GM19452 (cell line): ENCODE measurements around the gene SUSD6.
A peak's percentile ranks its signal among the peaks of the same experiment; 100 is the strongest.
"Not testable (repeated sequence)": the region's sequence is repeated elsewhere in the genome, so short reads cannot be mapped to it uniquely, and the experiment has no call there.

ENCODE experiments used
- ATAC-seq: cut with Tn5 transposase; IDR thresholded peaks from one replicate; pipeline ENCODE4 v1.9.1; 2021; ENCODE audit not compliant: unreplicated experiment

The SUSD6 gene

DNA sequence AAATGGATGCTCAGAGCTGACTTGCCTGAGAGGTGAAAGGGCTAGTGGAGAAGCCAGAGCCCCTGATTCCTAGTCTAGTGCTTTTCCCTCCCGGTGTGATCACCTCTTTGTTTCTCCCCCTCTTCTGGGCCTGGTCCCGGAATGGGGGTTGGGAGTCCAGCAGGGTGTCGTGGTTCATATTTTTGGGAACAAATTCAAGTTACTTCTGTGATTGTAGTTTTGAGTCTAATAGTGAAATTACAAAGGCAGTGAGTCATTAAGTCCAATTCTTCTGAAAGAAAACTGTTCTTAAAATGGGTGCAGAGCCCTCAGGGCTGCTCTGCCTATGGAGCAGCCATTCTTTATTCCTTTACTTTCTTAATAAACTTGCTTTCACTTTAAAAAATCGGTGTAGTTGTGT, 7.6 kb downstream of the SUSD6 start:
- no peak for ATAC-seq

DNA sequence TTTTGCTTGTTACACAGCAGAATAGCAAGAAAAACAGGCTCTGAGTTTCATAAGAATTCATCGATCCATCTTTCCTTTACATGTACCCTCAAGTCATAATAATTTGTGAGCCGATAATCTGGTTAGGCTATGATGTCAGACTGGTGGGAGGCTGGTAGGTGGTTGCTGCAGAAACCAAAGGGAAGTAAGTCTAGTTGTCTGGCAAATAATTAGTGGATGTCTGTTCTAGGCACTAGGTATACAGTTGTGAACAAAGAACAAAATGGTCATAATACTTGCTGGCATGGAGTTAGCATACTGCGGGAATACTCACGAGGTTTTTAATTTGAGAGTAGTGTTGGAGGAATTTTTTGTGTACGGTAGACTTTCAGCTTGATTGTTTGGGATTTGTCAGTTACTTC, 8.8 kb downstream of the SUSD6 start:
- ATAC-seq, result no peak

GRCh38 chr14:69620981-69621380, 9.6 kb downstream of the SUSD6 start:
- ATAC-seq, result no peak

GRCh38 chr14:69624136-69624535, 12.7 kb downstream of the SUSD6 start:
- no peak for ATAC-seq

DNA sequence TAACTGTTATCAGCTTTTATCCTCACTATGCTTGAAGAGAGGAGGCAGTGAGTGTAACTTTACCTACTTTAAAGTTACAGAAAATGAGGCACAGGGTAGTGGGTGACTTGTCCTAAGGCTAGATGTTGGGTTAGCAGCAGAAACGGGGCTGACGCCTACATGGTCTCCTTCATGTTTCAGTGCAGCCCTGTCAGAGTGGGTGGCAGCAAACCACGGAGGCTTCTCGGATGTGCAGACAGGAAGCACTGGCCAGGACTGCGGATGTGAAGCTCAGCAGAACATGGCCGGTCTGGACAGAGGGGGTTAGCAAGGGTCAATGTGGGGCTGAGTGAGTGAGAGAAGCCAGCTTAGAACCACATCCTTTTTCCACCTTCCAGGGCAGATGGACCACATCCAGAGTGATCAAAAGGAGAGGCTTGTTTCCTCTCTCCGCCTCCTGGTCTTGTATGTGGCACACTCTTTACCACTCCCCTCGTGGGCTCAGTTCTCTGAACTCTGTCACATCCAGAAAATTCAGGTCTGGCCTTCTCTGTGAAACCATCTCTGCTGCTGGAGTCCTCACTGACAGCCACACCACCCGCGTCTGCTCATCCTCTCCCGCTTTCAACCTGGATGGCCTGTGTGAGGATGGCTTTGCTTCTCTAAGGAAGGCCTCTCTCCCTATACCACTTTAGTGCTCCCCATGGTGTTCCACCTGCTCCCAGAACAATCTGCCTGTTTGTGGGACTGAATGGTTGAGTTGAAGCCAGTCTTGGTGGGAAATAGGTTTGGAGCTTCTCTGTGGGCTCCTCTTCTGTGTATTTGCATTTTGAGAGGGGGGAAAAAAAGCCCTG, 14.1 kb downstream of the SUSD6 start:
- ATAC-seq, result peak; percentile 87

DNA sequence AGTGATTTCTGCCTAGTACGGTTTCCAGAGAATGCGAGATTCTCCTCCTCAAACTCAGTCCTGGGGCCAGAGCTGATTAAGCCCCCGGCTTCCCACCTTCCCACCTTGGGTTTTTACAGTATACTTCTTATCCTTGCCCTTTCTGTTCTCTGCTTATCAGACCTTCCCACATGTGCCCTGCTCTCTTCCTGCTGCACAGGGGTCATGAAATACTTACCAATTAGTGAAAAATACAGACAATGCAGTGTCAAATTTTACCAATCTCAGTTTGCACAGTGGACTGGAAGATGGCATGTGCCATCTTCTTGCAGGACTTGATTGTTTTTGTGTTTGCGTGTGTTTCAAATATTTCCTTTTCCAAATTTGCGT, 14.7 kb downstream of the SUSD6 start:
- no peak for ATAC-seq

DNA sequence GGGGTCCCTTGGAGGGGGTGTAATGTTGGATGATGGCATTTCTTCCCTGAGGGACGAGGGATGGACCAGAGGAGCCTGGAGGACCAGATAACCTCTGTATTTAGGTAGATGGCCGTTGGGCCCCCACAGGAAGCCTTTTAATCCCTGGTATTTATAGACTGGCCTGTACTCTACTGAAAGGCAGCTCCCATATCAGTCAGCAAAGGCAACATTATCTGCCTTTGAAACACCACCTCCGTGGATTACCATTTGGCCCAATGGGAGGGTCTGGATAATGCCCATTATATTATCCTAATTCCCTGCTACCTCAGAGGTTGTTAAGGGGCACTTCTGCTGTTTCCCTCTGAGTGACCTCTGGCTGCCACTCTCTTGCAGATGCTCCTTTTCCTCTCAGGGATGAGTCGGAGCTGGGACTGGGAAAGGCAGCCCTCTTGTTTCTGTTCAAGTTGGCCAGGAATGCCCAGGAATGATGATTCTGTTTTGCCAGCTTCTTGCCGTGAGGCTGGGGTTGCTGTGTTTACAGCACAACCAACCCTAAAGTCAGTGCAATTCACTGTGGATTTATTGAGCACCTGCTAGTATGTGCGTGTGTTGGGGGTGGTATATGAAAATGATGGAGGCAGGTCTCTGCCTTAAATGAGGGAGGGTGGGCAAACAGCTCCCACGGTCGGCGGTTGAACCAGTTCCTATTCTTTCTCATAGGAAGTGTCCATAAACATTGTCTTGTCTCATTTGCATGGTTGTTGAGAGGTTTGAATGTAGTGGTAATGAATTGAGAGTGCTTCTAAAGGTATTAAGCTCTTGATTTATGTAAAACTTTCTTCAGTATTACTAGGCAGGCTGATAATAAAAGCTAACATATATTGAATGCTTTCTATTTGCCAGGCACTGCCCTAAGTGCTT, 18.1 kb downstream of the SUSD6 start:
- no peak for ATAC-seq

DNA sequence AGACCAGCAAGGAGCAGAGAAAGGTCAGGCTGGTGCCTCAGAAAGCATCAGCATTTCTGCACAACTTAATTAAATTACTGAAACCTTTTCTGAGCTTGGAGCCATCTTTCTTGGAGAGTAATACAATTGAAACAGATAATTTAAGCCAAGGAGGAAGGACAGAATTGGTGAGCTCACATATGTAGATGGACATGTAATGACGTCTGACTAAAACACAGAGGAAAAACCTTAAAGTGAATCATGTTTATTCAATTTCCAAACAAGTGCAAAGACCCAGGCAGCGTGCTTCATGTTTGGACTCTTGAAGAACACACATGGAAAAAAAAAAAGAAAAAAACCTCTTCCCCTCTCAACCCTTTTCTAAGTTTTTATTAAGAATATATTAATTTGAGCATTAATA, 19.0 kb downstream of the SUSD6 start:
- no peak for ATAC-seq

- no peak for ATAC-seq
Observed at GRCh38 chr14:69631509-69631908, 20.1 kb downstream of the SUSD6 start.

GRCh38 chr14:69632164-69632563, 20.8 kb downstream of the SUSD6 start:
- ATAC-seq, result no peak

DNA sequence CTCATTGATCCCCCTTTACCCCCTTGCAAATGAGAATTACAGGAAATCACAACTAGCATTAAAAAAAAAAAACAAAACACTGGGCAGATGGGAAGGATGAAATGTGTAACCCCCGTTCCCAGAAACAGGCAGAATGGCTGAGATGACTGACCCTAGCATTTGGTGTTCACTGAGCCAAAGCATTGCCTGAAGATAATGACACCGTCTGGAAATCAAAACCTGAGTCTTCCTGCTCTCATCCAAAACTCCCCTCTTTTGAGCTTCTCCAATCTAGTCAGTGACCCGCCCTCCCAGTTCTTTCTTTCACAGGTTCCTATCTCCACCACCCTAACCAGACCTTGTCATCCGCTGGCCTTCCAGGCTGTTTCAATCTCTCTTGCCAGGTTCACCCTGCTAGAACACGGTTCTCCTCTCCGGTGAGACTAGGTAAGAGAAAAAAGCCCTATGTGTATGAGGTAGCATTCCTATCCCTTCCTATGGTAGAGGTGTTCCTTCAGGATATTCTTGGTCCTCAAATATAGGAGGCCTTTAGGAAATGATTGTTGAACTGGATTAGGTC, 21.3 kb downstream of the SUSD6 start:
- ATAC-seq, result no peak

- no peak for ATAC-seq
Observed at GRCh38 chr14:69633238-69633637, 21.8 kb downstream of the SUSD6 start.

DNA sequence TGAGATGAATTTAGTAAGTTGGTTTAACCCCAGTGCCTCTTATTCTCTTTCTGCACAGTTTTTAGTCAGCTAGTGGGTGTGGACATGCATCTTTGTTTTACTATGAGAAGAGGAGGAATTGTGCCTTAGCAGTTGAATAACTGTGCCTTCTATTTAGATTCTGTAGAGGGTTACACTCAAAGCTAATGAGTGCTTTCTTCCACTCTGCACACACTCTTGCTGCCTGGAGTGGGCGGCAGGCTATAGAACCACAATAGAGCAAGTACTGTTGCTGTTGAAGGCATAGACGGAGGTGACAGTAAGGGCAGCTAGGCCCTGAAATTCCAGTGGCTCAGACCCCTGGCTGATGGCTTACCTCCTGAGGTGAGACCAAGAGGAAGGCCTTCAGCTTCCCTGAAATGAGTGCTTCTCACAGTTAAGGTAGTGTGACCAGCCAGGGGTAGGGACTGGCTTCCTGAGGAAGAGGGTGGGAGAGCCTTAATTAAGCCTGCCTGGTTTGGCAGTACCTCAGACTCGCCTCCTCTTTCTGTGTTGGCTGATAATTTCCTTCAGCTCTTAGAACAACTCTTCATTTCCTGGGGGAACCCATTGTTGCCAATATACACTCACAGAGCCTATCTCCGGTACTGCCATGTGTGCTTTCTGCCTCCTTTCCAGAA, 24.7 kb downstream of the SUSD6 start:
- ATAC-seq, result no peak

- ATAC-seq, result no peak
Observed at GRCh38 chr14:69636718-69637480, 25.5 kb downstream of the SUSD6 start.

DNA sequence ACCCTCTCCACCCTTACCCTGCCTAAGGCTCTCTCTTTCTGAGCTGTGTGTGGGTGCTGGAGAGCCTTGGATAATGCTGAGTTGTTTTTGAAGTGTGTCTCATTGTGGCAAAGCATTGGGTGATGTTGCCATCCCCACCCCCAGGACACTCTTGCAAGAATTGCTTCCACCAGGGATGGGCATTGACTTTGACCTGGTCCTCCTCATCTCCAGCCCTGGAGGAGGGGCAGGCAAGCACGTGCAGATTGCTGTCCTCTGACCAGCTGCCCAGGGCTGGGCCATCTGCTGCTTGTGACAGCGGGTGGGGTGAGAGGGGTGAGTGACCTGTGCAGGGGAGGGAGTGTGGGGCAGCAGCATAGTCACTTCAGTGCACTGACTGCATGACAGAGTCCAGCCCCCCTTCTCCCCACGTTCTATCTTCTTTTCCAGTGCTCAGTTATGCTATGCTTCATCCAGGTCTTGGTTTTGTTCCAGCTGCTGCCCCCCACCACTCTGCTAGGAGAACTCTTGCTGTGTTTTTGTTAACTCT, 26.2 kb downstream of the SUSD6 start:
- ATAC-seq, result no peak

GRCh38 chr14:69640931-69641330, 29.5 kb downstream of the SUSD6 start:
- ATAC-seq, result no peak

DNA sequence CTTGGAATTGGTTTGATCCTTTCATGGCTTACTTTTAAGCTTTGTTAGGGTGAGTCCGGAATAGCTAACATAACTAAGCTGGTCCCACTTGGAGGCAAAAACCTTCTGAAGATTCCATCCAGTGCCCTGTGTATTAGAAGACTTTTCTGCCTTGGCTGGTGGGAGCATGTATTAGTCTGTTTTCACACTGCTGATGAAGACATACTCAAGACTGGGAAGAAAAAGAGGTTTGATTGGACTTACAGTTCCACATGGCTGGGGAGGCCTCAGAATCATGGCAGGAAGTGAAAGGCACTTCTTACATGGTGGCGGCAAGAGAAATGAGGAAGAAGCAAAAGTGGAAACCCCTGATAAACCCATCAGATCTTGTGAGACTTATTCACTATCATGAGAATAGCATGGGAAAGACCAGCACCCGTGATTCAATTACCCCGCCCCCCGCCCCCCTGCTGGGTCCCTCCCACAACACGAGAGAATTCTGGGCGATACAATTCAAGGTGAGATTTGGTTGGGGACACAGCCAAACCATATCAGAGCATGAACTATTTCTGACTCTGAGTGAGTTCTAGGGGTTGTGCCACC, 30.9 kb downstream of the SUSD6 start:
- not testable (repeated sequence) for ATAC-seq

DNA sequence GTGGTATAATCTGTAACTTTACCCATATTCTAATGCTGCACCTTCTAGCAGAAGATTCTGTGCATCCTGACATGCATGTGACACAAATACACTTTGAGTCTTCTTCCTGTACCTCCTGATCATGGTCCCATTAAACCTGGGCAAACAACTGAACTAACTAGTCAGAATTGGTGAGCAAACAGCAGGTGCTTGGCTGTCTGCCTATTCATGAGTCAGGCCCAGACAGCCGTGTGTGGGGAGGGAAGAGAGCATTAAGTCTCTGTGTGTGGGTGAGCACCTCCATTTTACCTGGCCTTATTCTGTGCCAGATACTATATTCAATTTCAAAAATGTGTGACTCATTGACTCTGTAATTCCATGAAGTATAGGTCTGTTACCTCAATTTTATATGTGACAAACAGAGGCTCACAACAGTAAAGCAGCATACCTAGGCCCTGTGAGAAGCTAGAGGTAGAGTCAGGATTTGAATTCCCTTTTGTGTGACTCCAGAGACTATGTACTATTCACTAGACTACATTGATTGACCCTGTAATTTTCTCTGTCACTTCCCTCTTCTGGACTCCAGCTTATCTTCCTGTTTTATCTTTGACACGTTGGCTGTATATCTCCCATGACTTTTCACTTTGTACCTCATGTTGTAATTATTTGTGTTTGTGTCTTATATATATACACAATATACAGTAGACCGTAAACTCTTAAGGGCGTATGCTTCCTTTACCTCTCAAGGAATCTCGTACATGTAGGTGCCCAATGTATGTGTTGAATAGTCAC, 32.2 kb downstream of the SUSD6 start:
- no peak for ATAC-seq

DNA sequence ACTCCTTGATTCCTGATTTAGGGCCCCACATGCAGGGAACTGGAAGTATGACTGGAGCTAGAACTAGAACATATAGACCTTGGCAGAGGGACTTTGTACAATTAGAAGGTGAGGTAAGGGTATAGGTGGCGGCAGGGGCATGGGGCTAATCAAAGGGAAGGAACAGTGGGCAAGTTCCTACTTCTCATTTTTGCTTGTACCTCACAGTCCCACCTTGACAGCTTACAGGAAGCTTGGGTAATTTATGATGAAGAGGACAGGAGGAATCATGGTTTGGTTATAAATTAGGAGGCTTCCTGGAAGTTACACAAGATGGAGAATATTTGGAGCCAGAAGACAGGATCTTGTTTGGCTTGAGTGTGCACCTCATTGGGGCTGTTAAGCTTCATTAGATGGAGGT, 33.4 kb downstream of the SUSD6 start:
- ATAC-seq, result no peak
